Peyer's patch (tissue), 4 donors: Measurements from ENCODE around the gene MTRR. TPM values are rescaled to one million over a fixed set of nuclear protein-coding genes. Genes with fewer than 3 reads are reported as not detected.

Experiments used
- DNase-seq, 3 donors: peaks; one replicate each; pipeline ENCODE4 v3.0.0-alpha.2; 2017 to 2019
- H3K27ac ChIP-seq, 4 donors: fragments of 200-600 bp; sonication (generic); one replicate each; pipeline ENCODE4 v1.5.1; 2016 to 2019
- H3K27me3 ChIP-seq, 2 donors: fragments of 200-600 bp; sonication (generic); one replicate each; pipeline ENCODE4 v1.5.1; 2019
- H3K36me3 ChIP-seq, 3 donors: fragments of 200-600 bp; sonication (generic); one replicate each; pipeline ENCODE4 v1.5.1; 2016 to 2019
- H3K4me1 ChIP-seq, 4 donors: fragments of 200-600 bp; sonication (generic); one replicate each; pipeline ENCODE4 v1.5.1; 2016 to 2019
- H3K4me3 ChIP-seq, 4 donors: fragments of 200-600 bp; sonication (generic); 1 replicate in 3 of 4; 2 replicates in 1 of 4; pipeline ENCODE4 v1.5.1; 2016 to 2019; ENCODE audit warnings: mild to moderate bottlenecking in 1 of 4
- H3K9me3 ChIP-seq, 4 donors: fragments of 200-600 bp; sonication (generic); one replicate each; pipeline ENCODE4 v1.5.1; 2016 to 2019; ENCODE audit warnings: mild to moderate bottlenecking in 1 of 4
- CTCF ChIP-seq, 6 experiments: fragments of 450-650 bp in 4 of 6; fragments of 200-600 bp in 2 of 6; sonication (generic) in 1 of 6; IDR thresholded peaks; one replicate each; pipeline ENCODE4 v1.5.1; 2017 to 2019; ENCODE audit warnings: antibody characterized with exemption in 6 of 6, mild to moderate bottlenecking in 3 of 6, moderate library complexity in 1 of 6
- POLR2A ChIP-seq, 2 donors: fragments of 450-650 bp; IDR thresholded peaks; one replicate each; pipeline ENCODE4 v1.5.1; 2017; ENCODE audit warnings: antibody characterized with exemption in 2 of 2, mild to moderate bottlenecking in 2 of 2, moderate library complexity in 2 of 2
- total RNA-seq, 4 donors: library from RNA; depleted of rRNA; stranded (reverse); fragments of >200 nt; gene quantifications; one replicate each; pipeline ENCODE4 v1.1.0, GENCODE V29; 2016

Gene MTRR
- total RNA-seq, 4 donors from 2014 or later, result 45.7 to 82.1 (median 71.7) TPM

- Histone ChIP-seq H3K27ac (no peak overlapping the region), H3K9me3 (no peaks in the 10 kb centered on the region), H3K4me1 (peaks cover 0 to 37% (median 9%) of the 10 kb centered on the region in 4 donors), H3K4me3 (no peak overlapping the region), H3K36me3 (peaks cover 0 to 44% (median 0%) of the 10 kb centered on the region in 3 donors), H3K27me3 (no peaks in the 10 kb centered on the region)
- no peak for TF ChIP-seq CTCF (IDR thresholded peaks at IDR 0.05)
- TF ChIP-seq POLR2A (IDR thresholded peaks at IDR 0.05), result no peak
- no peak for DNase-seq
Measured at GRCh38 chr5:7874639-7875038, 5.7 kb downstream of the MTRR start.

GRCh38 chr5:7875151-7875550, 6.2 kb downstream of the MTRR start:
- DNase-seq, result no peak
- no peak for TF ChIP-seq CTCF (IDR thresholded peaks at IDR 0.05)
- no peak for TF ChIP-seq POLR2A (IDR thresholded peaks at IDR 0.05)
- peaks cover 0 to 34% (median 9%) of the 10 kb centered on the region in 4 donors for H3K4me1 ChIP-seq
- H3K36me3 ChIP-seq, result peaks cover 0 to 49% (median 0%) of the 10 kb centered on the region in 3 donors
- no peak overlapping the region for H3K27ac ChIP-seq
- H3K27me3 ChIP-seq, result no peaks in the 10 kb centered on the region
- H3K9me3 ChIP-seq, result no peaks in the 10 kb centered on the region
- H3K4me3 ChIP-seq, result no peak overlapping the region

GRCh38 chr5:7876867-7877266, 7.9 kb downstream of the MTRR start:
- no peak overlapping the region for H3K27ac ChIP-seq
- H3K27me3 ChIP-seq, result no peaks in the 10 kb centered on the region
- no peak for TF ChIP-seq CTCF (IDR thresholded peaks at IDR 0.05)
- TF ChIP-seq POLR2A (IDR thresholded peaks at IDR 0.05), result no peak
- H3K4me3 ChIP-seq, result no peak overlapping the region
- peaks cover 0 to 20% (median 2%) of the 10 kb centered on the region in 4 donors for H3K4me1 ChIP-seq
- H3K9me3 ChIP-seq, result no peaks in the 10 kb centered on the region
- no peak for DNase-seq
- peaks cover 0 to 66% (median 0%) of the 10 kb centered on the region in 3 donors for H3K36me3 ChIP-seq

- no peak for DNase-seq
- Histone ChIP-seq H3K27me3 (no peaks in the 10 kb centered on the region), H3K36me3 (peaks cover 0 to 70% (median 0%) of the 10 kb centered on the region in 3 donors), H3K4me1 (peaks cover 0 to 20% (median 0%) of the 10 kb centered on the region in 4 donors), H3K9me3 (no peaks in the 10 kb centered on the region), H3K27ac (no peak overlapping the region), H3K4me3 (no peak overlapping the region)
- no peak for TF ChIP-seq POLR2A (IDR thresholded peaks at IDR 0.05)
- TF ChIP-seq CTCF (IDR thresholded peaks at IDR 0.05), result no peak
Measured at GRCh38 chr5:7877851-7878250, 8.9 kb downstream of the MTRR start.

- no peak for DNase-seq
- Histone ChIP-seq H3K4me1 (peaks cover 0 to 20% (median 0%) of the 10 kb centered on the region in 4 donors), H3K27me3 (no peaks in the 10 kb centered on the region), H3K36me3 (peaks cover 0 to 71% (median 0%) of the 10 kb centered on the region in 3 donors), H3K9me3 (no peaks in the 10 kb centered on the region), H3K27ac (no peak overlapping the region), H3K4me3 (no peak overlapping the region)
- no peak for TF ChIP-seq POLR2A (IDR thresholded peaks at IDR 0.05)
- TF ChIP-seq CTCF (IDR thresholded peaks at IDR 0.05), result no peak
Measured at GRCh38 chr5:7878381-7878873, 9.5 kb downstream of the MTRR start.

GRCh38 chr5:7881091-7881490, 12.1 kb downstream of the MTRR start:
- no peak overlapping the region for H3K27ac ChIP-seq
- no peaks in the 10 kb centered on the region for H3K27me3 ChIP-seq
- H3K4me1 ChIP-seq, result peaks cover 0 to 20% (median 0%) of the 10 kb centered on the region in 4 donors
- peaks cover 0 to 82% (median 0%) of the 10 kb centered on the region in 3 donors for H3K36me3 ChIP-seq
- H3K4me3 ChIP-seq, result no peak overlapping the region
- no peak for DNase-seq
- TF ChIP-seq POLR2A (IDR thresholded peaks at IDR 0.05) (no peak), CTCF (IDR thresholded peaks at IDR 0.05) (no peak)
- no peaks in the 10 kb centered on the region for H3K9me3 ChIP-seq
